Calu3 (cell line): ENCODE measurements around the gene TBC1D10B. TPM values are rescaled to one million over a fixed set of nuclear protein-coding genes. Genes with fewer than 3 reads are reported as not detected.

Experiments
- BruUV-seq: library from RNA; stranded (reverse); fragments of 400-500 nt; replicated peaks from 2 replicates; lab custom pipeline; 2021; lab: Mats Ljungman, UMichigan
- CTCF ChIA-PET: fragments of 300-600 bp; sonication (Branson Sonifier 250); formaldehyde crosslinking; loops from one replicate; lab custom pipeline; 2022; ENCODE audit warnings: antibody characterized with exemption; lab: Charles Lee
- DNase-seq: peaks from one replicate; pipeline ENCODE4 v3.0.0; 2022
- H3K27ac Mint-ChIP-seq: one replicate; pipeline ENCODE4 v1.8.0; 2022; ENCODE audit warnings: mixed read lengths; ENCODE audit not compliant: unreplicated experiment
- H3K27me3 Mint-ChIP-seq: one replicate; pipeline ENCODE4 v1.8.0; 2022; ENCODE audit warnings: mixed read lengths; ENCODE audit not compliant: unreplicated experiment
- H3K36me3 Mint-ChIP-seq: one replicate; pipeline ENCODE4 v1.8.0; 2022; ENCODE audit warnings: mild to moderate bottlenecking, moderate library complexity, mixed read lengths; ENCODE audit not compliant: insufficient read depth, unreplicated experiment
- H3K4me1 Mint-ChIP-seq: one replicate; pipeline ENCODE4 v1.8.0; 2022; ENCODE audit warnings: mild to moderate bottlenecking, low read depth, mixed read lengths; ENCODE audit not compliant: unreplicated experiment
- H3K4me3 Mint-ChIP-seq: one replicate; pipeline ENCODE4 v1.8.0; 2022; ENCODE audit warnings: mild to moderate bottlenecking, low read depth, moderate library complexity, mixed read lengths; ENCODE audit not compliant: unreplicated experiment
- H3K9me3 Mint-ChIP-seq: one replicate; pipeline ENCODE4 v1.8.0; 2022; ENCODE audit warnings: low read depth, mixed read lengths; ENCODE audit not compliant: unreplicated experiment
- intact Hi-C: fragments of 100-400 bp; cut with micrococcal nuclease; formaldehyde crosslinking; loops from one replicate; pipeline ENCODE4 v1.10.0; 2022; ENCODE audit not compliant: unreplicated experiment
- total RNA-seq: library from RNA; stranded (reverse); gene quantifications from 2 replicates; pipeline ENCODE4 v1.2.3, GENCODE V29; 2022
- TF ChIP-seq, protein P1 (sequence below): fragments of 200-600 bp; IDR thresholded peaks from one replicate; pipeline ENCODE4 v1.8.0; 2022; ENCODE audit warnings: antibody characterized with exemption; ENCODE audit not compliant: unreplicated experiment

The TBC1D10B gene
- total RNA-seq, 1 experiment from 2014 or later, result 66.4 TPM

DNA sequence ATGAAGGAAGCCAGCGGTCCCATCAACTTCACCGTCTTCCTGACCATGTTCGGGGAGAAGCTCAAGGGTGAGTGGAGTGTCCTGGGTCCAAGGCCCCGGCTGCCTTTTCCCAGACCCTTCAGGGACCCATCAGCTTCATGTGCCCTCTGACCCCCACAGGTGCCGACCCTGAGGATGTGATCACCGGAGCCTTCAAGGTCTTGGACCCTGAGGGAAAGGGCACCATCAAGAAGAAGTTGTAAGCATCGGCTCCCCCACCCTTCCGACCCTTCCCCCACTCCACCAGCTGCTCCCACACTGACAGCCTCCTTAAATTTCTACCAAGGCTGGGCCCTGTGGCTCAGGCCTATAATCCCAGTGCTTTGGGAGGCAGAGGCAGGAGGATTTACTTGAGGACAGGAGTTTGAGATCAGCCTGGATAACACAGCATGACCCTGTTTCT, 6.2 kb upstream of the TBC1D10B start:
- Mint-ChIP-seq H3K4me3 (peak overlapping the region; percentile 99), H3K4me1 (peaks cover 33% of the 10 kb centered on the region), H3K27me3 (no peaks in the 10 kb centered on the region), H3K36me3 (peaks cover 46% of the 10 kb centered on the region), H3K27ac (no peak overlapping the region), H3K9me3 (no peaks in the 10 kb centered on the region)
- DNase-seq, result no peak
- CTCF ChIA-PET, result no interaction called here
- TF ChIP-seq, protein P1, sequence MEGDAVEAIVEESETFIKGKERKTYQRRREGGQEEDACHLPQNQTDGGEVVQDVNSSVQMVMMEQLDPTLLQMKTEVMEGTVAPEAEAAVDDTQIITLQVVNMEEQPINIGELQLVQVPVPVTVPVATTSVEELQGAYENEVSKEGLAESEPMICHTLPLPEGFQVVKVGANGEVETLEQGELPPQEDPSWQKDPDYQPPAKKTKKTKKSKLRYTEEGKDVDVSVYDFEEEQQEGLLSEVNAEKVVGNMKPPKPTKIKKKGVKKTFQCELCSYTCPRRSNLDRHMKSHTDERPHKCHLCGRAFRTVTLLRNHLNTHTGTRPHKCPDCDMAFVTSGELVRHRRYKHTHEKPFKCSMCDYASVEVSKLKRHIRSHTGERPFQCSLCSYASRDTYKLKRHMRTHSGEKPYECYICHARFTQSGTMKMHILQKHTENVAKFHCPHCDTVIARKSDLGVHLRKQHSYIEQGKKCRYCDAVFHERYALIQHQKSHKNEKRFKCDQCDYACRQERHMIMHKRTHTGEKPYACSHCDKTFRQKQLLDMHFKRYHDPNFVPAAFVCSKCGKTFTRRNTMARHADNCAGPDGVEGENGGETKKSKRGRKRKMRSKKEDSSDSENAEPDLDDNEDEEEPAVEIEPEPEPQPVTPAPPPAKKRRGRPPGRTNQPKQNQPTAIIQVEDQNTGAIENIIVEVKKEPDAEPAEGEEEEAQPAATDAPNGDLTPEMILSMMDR, result no peak
- no TSS peak for BruUV-seq
- intact Hi-C loops, result no loop called here

DNA sequence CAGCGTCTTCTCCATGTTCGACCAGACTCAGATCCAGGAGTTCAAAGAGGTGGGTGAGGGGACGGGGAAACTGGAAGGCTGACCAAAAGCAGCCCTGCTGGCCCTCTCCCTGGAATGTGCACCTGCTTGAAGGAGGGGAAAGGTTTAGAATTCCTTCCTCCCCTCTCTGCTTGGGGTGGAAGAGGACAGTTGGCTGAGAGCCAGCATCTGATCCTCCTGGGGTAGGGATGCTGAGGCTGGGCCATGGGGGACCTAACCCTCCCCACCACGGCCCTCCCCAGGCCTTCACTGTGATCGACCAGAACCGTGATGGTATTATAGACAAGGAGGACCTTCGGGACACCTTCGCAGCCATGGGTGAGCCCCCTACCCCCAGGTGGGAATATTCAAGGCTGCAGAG, 5.6 kb upstream of the TBC1D10B start:
- BruUV-seq, result no TSS peak
- peaks cover 4% of the 10 kb centered on the region for H3K27me3 Mint-ChIP-seq
- H3K4me1 Mint-ChIP-seq, result peaks cover 39% of the 10 kb centered on the region
- DNase-seq, result no peak
- H3K4me3 Mint-ChIP-seq, result no peak overlapping the region
- TF ChIP-seq, protein P1, result no peak
- intact Hi-C loops, result no loop called here
- peaks cover 50% of the 10 kb centered on the region for H3K36me3 Mint-ChIP-seq
- CTCF ChIA-PET, result no interaction called here
- H3K9me3 Mint-ChIP-seq, result no peaks in the 10 kb centered on the region
- no peak overlapping the region for H3K27ac Mint-ChIP-seq

DNA sequence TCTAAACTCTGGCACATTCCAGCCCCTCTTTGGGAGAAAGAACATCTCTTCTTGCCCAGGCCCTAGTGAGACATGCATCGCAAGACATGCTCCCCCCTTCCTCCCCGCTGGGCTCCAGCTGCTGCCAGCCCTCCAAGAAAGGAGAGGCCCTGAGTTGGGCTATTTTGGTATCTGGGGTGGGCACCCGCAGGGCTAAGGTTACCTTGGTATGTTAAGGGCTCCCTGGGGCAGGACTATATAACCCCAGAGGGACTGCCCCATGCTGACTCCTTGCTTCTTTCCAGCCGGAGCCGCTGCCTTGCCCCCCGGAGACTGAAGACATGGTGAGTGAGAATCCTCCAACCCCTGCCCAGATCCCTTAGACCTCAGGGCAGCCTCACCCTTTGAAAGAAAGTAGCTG, 4.2 kb upstream of the TBC1D10B start, which contains the start of gene MYL11:
TSS of gene MYL11 (plus strand) at position 265 of the 400 bp plus-strand sequence. CDS start at position 321, 56 bp downstream.
- CTCF ChIA-PET, result no interaction called here
- Mint-ChIP-seq H3K9me3 (no peaks in the 10 kb centered on the region), H3K36me3 (peaks cover 48% of the 10 kb centered on the region), H3K4me1 (peaks cover 38% of the 10 kb centered on the region), H3K4me3 (no peak within 1 kb of the TSS), H3K27ac (no peak within 1 kb of the TSS), H3K27me3 (peaks cover 14% of the 10 kb centered on the region)
- BruUV-seq, result no TSS peak
- TF ChIP-seq, protein P1, result no peak
- DNase-seq, result no peak
- intact Hi-C loops, result no loop called here

DNA sequence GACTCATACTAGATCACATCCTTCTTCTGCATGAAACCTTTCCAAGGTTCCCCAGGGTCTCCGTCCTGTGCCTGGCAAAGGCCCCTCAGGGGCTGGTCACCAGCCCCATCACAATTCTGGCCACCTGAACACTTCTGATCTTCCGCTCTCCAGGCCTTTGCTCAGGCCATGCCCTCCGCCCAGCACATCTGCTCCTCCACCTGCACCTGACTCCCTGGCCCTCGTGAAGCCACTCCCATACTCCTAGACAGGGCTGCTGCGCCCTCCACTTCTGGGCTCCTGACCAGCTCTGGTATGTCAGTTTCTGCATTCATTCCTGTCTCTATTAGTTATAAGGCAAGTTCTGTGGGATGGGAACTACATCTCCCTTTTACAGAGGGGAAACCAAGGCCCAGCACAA, 2.4 kb upstream of the TBC1D10B start:
- intact Hi-C loops, result no loop called here
- no peaks in the 10 kb centered on the region for H3K9me3 Mint-ChIP-seq
- TF ChIP-seq, protein P1, result no peak
- H3K27ac Mint-ChIP-seq, result no peak overlapping the region
- CTCF ChIA-PET, result interaction anchor here (0.7 kb wide), 1 partner anchor 205 kb away, joined by 4 read pairs; no protein-coding TSS in a partner anchor
- no peak for DNase-seq
- peaks cover 14% of the 10 kb centered on the region for H3K27me3 Mint-ChIP-seq
- H3K4me1 Mint-ChIP-seq, result peaks cover 40% of the 10 kb centered on the region
- H3K36me3 Mint-ChIP-seq, result peaks cover 49% of the 10 kb centered on the region
- BruUV-seq, result no TSS peak
- H3K4me3 Mint-ChIP-seq, result no peak overlapping the region
